ENCODE measurements around the gene NUP54. TPM values are rescaled to one million over a fixed set of nuclear protein-coding genes. Genes with fewer than 3 reads are reported as not detected.

NUP54 gene
- total RNA-seq, 1 experiment from 2014 or later: 130 TPM

- in situ Hi-C loops (cut with HindIII; ENCODE audit: low sequenced_read_pairs): no loop called here
- DNase-seq (ENCODE audit: low spot score): no peak
Observed at GRCh38 chr4:76083386-76083988, 64.7 kb downstream of the NUP54 start.

GRCh38 chr4:76078033-76078613 is 70.1 kb downstream of the NUP54 start:
- DNase-seq (ENCODE audit: low spot score): no peak
- in situ Hi-C loops (cut with HindIII; ENCODE audit: low sequenced_read_pairs): no loop called here

GRCh38 chr4:76074993-76075600 is 73.1 kb downstream of the NUP54 start:
- in situ Hi-C loops (cut with HindIII; ENCODE audit: low sequenced_read_pairs): no loop called here
- peak; percentile 36 for DNase-seq (ENCODE audit: low spot score)

- in situ Hi-C loops (cut with HindIII; ENCODE audit: low sequenced_read_pairs): no loop called here
- peak; percentile 88 for DNase-seq (ENCODE audit: low spot score)
Observed at GRCh38 chr4:76074468-76074867, 73.7 kb downstream of the NUP54 start, which contains the start of gene ART3. ART3 (plus strand) TSS chr4:76074709; CDS start chr4:76075890, 1,181 bp downstream.

GRCh38 chr4:76072760-76073159 is 75.4 kb downstream of the NUP54 start:
- DNase-seq (ENCODE audit: low spot score): no peak
- in situ Hi-C loops (cut with HindIII; ENCODE audit: low sequenced_read_pairs): no loop called here

- peak; percentile 74 for DNase-seq (ENCODE audit: low spot score)
- in situ Hi-C loops (cut with HindIII; ENCODE audit: low sequenced_read_pairs): no loop called here
Observed at GRCh38 chr4:76067652-76068286, 80.4 kb downstream of the NUP54 start.

GRCh38 chr4:76066546-76066945 is 81.7 kb downstream of the NUP54 start:
- no peak for DNase-seq (ENCODE audit: low spot score)
- in situ Hi-C loops (cut with HindIII; ENCODE audit: low sequenced_read_pairs): no loop called here

Other genes starting within 250 kb of the NUP54 start
- gene PPEF2, start 245.9 kb downstream of the NUP54 start, total RNA-seq (2014; rRNA removed; shearing (Covaris generic)): not detected in 2 replicates
- 23.5 and 50.0 TPM in 2 replicates for gene NAAA, start 207.4 kb downstream of the NUP54 start, total RNA-seq (2014; rRNA removed; shearing (Covaris generic))
- gene SDAD1, start 157.5 kb downstream of the NUP54 start, total RNA-seq (2014; rRNA removed; shearing (Covaris generic)): 24.2 and 47.0 TPM in 2 replicates
- gene CXCL9, start 140.9 kb downstream of the NUP54 start, total RNA-seq (2014; rRNA removed; shearing (Covaris generic)): not detected in 2 replicates
- not detected in 2 replicates for gene CXCL10, start 124.9 kb downstream of the NUP54 start, total RNA-seq (2014; rRNA removed; shearing (Covaris generic))
- not detected in 2 replicates for gene CXCL11, start 112.3 kb downstream of the NUP54 start, total RNA-seq (2014; rRNA removed; shearing (Covaris generic))
- not detected in 2 replicates for gene ART3, start 73.7 kb downstream of the NUP54 start, total RNA-seq (2014; rRNA removed; shearing (Covaris generic))
- gene SCARB2, start 65.4 kb upstream of the NUP54 start, total RNA-seq (2014; rRNA removed; shearing (Covaris generic)): 39.9 and 61.3 TPM in 2 replicates
- 0.37 and 2.8 TPM in 2 replicates for gene FAM47E, start 103.3 kb upstream of the NUP54 start, total RNA-seq (2014; rRNA removed; shearing (Covaris generic))
- gene STBD1, start 158.3 kb upstream of the NUP54 start, total RNA-seq (2014; rRNA removed; shearing (Covaris generic)): 0.25 and 0.92 TPM in 2 replicates